Measurements from ENCODE around the gene RYR2. TPM values are rescaled to one million over a fixed set of nuclear protein-coding genes. Genes with fewer than 3 reads are reported as not detected.

RYR2 gene
- total RNA-seq, 2 experiments from 2014 or later, result not detected

- POLR2A ChIA-PET, result no interaction called here
- DNase-seq (ENCODE audit: low spot score), result no peak
- Histone ChIP-seq H3K4me3 (ENCODE audit: low read depth, low read length, poor library complexity, severe bottlenecking) (no peak overlapping the region), H3K4me2 (ENCODE audit: low read length) (no peak overlapping the region), H3K79me2 (ENCODE audit: insufficient read depth, low read depth, low read length) (no peaks in the 10 kb centered on the region), H3K4me1 (ENCODE audit: insufficient read depth, low read length, poor library complexity, severe bottlenecking) (no peaks in the 10 kb centered on the region), H2AFZ (ENCODE audit: low read length) (no peak overlapping the region), H3K9me3 (ENCODE audit: low read length) (no peaks in the 10 kb centered on the region), H3K36me3 (ENCODE audit: insufficient read depth, low read length) (no peaks in the 10 kb centered on the region), H3K27ac (ENCODE audit: low read depth, low read length, poor library complexity, severe bottlenecking) (no peak overlapping the region), H4K20me1 (ENCODE audit: insufficient read depth, low read length) (no peaks in the 10 kb centered on the region), H3K9me2 (ENCODE audit: insufficient read depth, low read length) (no peaks in the 10 kb centered on the region)
- BruUV-seq (replicated peaks), result no TSS peak
- no peak for TF ChIP-seq EZH2phosphoT487 (IDR thresholded peaks at IDR 0.05; ENCODE audit: borderline replicate concordance, low read depth, low read length)
- TF ChIP-seq CTCF (conservative IDR thresholded peaks at IDR 0.05; ENCODE audit: low read length), result no peak
- CTCF ChIA-PET (ENCODE audit: unreplicated experiment), result no interaction called here
- intact Hi-C loops (cut with micrococcal nuclease; ENCODE audit: unreplicated experiment), result no loop called here
Measured at GRCh38 chr1:237091691-237092090, 49.7 kb downstream of the RYR2 start.

GRCh38 chr1:237093691-237094090 is 51.7 kb downstream of the RYR2 start:
- no peaks in the 10 kb centered on the region for H3K9me2 ChIP-seq (ENCODE audit: insufficient read depth, low read length)
- no TSS peak for BruUV-seq (replicated peaks)
- H2AFZ ChIP-seq (ENCODE audit: low read length), result no peak overlapping the region
- POLR2A ChIA-PET, result interaction anchor here (0.6 kb wide), 1 partner anchor 723 kb away, joined by 3 read pairs; no protein-coding TSS in a partner anchor
- H3K4me3 ChIP-seq (ENCODE audit: low read depth, low read length, poor library complexity, severe bottlenecking), result no peak overlapping the region
- H3K36me3 ChIP-seq (ENCODE audit: insufficient read depth, low read length), result no peaks in the 10 kb centered on the region
- no peaks in the 10 kb centered on the region for H3K79me2 ChIP-seq (ENCODE audit: insufficient read depth, low read depth, low read length)
- intact Hi-C loops (cut with micrococcal nuclease; ENCODE audit: unreplicated experiment), result no loop called here
- no peak for TF ChIP-seq EZH2phosphoT487 (IDR thresholded peaks at IDR 0.05; ENCODE audit: borderline replicate concordance, low read depth, low read length)
- no peak for TF ChIP-seq CTCF (conservative IDR thresholded peaks at IDR 0.05; ENCODE audit: low read length)
- no peak for DNase-seq (ENCODE audit: low spot score)
- H3K27ac ChIP-seq (ENCODE audit: low read depth, low read length, poor library complexity, severe bottlenecking), result no peak overlapping the region
- no peaks in the 10 kb centered on the region for H4K20me1 ChIP-seq (ENCODE audit: insufficient read depth, low read length)
- H3K4me1 ChIP-seq (ENCODE audit: insufficient read depth, low read length, poor library complexity, severe bottlenecking), result no peaks in the 10 kb centered on the region
- no peak overlapping the region for H3K4me2 ChIP-seq (ENCODE audit: low read length)
- CTCF ChIA-PET (ENCODE audit: unreplicated experiment), result no interaction called here
- H3K9me3 ChIP-seq (ENCODE audit: low read length), result no peaks in the 10 kb centered on the region

- CTCF ChIA-PET (ENCODE audit: unreplicated experiment), result no interaction called here
- Histone ChIP-seq H3K27ac (ENCODE audit: low read depth, low read length, poor library complexity, severe bottlenecking) (no peak overlapping the region), H3K9me2 (ENCODE audit: insufficient read depth, low read length) (no peaks in the 10 kb centered on the region), H3K4me2 (ENCODE audit: low read length) (no peak overlapping the region), H4K20me1 (ENCODE audit: insufficient read depth, low read length) (no peaks in the 10 kb centered on the region), H3K4me1 (ENCODE audit: insufficient read depth, low read length, poor library complexity, severe bottlenecking) (no peaks in the 10 kb centered on the region), H3K4me3 (ENCODE audit: low read depth, low read length, poor library complexity, severe bottlenecking) (no peak overlapping the region), H3K9me3 (ENCODE audit: low read length) (no peaks in the 10 kb centered on the region), H3K79me2 (ENCODE audit: insufficient read depth, low read depth, low read length) (no peaks in the 10 kb centered on the region), H2AFZ (ENCODE audit: low read length) (no peak overlapping the region), H3K36me3 (ENCODE audit: insufficient read depth, low read length) (no peaks in the 10 kb centered on the region)
- no peak for DNase-seq (ENCODE audit: low spot score)
- POLR2A ChIA-PET, result no interaction called here
- TF ChIP-seq CTCF (conservative IDR thresholded peaks at IDR 0.05; ENCODE audit: low read length), result no peak
- TF ChIP-seq EZH2phosphoT487 (IDR thresholded peaks at IDR 0.05; ENCODE audit: borderline replicate concordance, low read depth, low read length), result no peak
- intact Hi-C loops (cut with micrococcal nuclease; ENCODE audit: unreplicated experiment), result no loop called here
- no TSS peak for BruUV-seq (replicated peaks)
Measured at GRCh38 chr1:237098541-237098940, 56.6 kb downstream of the RYR2 start.
